Smooth muscle cell (in vitro differentiated cells): Measurements from ENCODE around the gene KIR2DL4. TPM values are rescaled to one million over a fixed set of nuclear protein-coding genes. Genes with fewer than 3 reads are reported as not detected.
"Not testable (repeated sequence)": the region's sequence is repeated elsewhere in the genome, so short reads cannot be mapped to it uniquely, and the experiment has no call there.

Experiments used
- DNase-seq: peaks from one replicate; lab custom pipeline; 2025; ENCODE audit not compliant: unreplicated experiment; lab: John Stamatoyannopoulos, UW
- H2AFZ ChIP-seq: fragments of 200-600 bp; sonication (generic); 2 replicates; pipeline ENCODE4 v1.6.0; 2016; ENCODE audit warnings: antibody characterized with exemption, low read depth, mild to moderate bottlenecking
- H3F3A ChIP-seq: fragments of 200-600 bp; sonication (generic); 2 replicates; pipeline ENCODE4 v1.6.0; 2017; ENCODE audit warnings: antibody characterized with exemption, low read depth
- H3K27ac ChIP-seq: fragments of 200-600 bp; sonication (generic); 2 replicates; pipeline ENCODE4 v1.5.1; 2016; ENCODE audit warnings: low read depth, mild to moderate bottlenecking
- H3K27me3 ChIP-seq: fragments of 200-600 bp; sonication (generic); 2 replicates; pipeline ENCODE4 v1.6.1; 2016; ENCODE audit warnings: low read depth, mild to moderate bottlenecking
- H3K36me3 ChIP-seq: fragments of 200-600 bp; sonication (generic); 2 replicates; pipeline ENCODE4 v1.5.1; 2016; ENCODE audit warnings: low read depth
- H3K4me1 ChIP-seq: fragments of 200-600 bp; sonication (generic); 2 replicates; pipeline ENCODE4 v1.5.1; 2016; ENCODE audit warnings: low read depth
- H3K4me2 ChIP-seq: fragments of 200-600 bp; sonication (generic); 2 replicates; pipeline ENCODE4 v1.6.0; 2016; ENCODE audit warnings: mild to moderate bottlenecking
- H3K4me3 ChIP-seq: fragments of 200-600 bp; sonication (generic); 2 replicates; pipeline ENCODE4 v1.5.1; 2016; ENCODE audit warnings: mild to moderate bottlenecking
- H3K79me2 ChIP-seq: fragments of 200-600 bp; sonication (generic); 2 replicates; pipeline ENCODE4 v1.6.0; 2016; ENCODE audit warnings: low read depth, mild to moderate bottlenecking
- H3K9ac ChIP-seq: fragments of 200-600 bp; sonication (generic); 2 replicates; pipeline ENCODE4 v1.6.0; 2016; ENCODE audit warnings: low read depth
- H3K9me3 ChIP-seq: fragments of 200-600 bp; sonication (generic); replicated peaks from 2 replicates; pipeline ENCODE4 v1.5.1; 2016; ENCODE audit warnings: low read depth
- H4K20me1 ChIP-seq: fragments of 200-600 bp; sonication (generic); 2 replicates; pipeline ENCODE4 v1.6.0; 2016; ENCODE audit warnings: low read depth
- WGBS: methylation state at CpG from one replicate; pipeline ENCODE4 v1.1.7; 2016; ENCODE audit warnings: low lambda C conversion rate; 5-methylcytosine and 5-hydroxymethylcytosine counted together
- polyA plus RNA-seq: library from polyadenylated mRNA; unstranded; fragments of >200 nt; fragmentation: Nextera tagmentation; extraction: Ambion mirVana; gene quantifications from 2 replicates; pipeline ENCODE4 v1.2.1, GENCODE V29; 2016
- total RNA-seq: library from RNA; depleted of rRNA; stranded (reverse); fragments of >200 nt; gene quantifications from 2 replicates; pipeline ENCODE4 v1.2.3, GENCODE V29; 2014
- TF ChIP-seq, protein P1 (sequence below): fragments of 200-600 bp; sonication (generic); IDR thresholded peaks from 2 replicates; pipeline ENCODE4 v1.5.1; 2017; ENCODE audit warnings: borderline replicate concordance, mild to moderate bottlenecking, antibody characterized with exemption; ENCODE audit not compliant: insufficient read depth, poor library complexity, severe bottlenecking

KIR2DL4 gene
- total RNA-seq (not detected in 2 replicates), polyA plus RNA-seq (not detected in 2 replicates)

DNA sequence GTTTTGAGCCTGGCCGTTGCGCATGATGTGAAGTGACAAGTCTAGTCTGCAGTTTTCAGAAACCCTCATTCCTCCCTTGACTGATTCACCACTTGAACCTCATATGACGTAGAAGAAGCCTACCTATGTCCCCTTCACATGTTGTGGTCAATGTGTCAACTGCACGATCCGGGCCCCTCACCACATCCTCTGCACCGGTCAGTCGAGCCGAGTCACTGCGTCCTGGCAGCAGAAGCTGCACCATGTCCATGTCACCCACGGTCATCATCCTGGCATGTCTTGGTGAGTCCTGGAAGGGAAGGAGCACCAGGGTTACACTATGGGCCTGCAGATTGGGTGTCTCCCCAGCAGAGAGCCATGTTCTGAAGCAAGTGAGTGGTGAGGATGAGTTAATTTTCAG is at the start of gene KIR2DL4:
TSS of gene KIR2DL4 (plus strand) at position 201 of the 400 bp plus-strand sequence. CDS start at position 243, 42 bp downstream.
- TF ChIP-seq, protein P1, sequence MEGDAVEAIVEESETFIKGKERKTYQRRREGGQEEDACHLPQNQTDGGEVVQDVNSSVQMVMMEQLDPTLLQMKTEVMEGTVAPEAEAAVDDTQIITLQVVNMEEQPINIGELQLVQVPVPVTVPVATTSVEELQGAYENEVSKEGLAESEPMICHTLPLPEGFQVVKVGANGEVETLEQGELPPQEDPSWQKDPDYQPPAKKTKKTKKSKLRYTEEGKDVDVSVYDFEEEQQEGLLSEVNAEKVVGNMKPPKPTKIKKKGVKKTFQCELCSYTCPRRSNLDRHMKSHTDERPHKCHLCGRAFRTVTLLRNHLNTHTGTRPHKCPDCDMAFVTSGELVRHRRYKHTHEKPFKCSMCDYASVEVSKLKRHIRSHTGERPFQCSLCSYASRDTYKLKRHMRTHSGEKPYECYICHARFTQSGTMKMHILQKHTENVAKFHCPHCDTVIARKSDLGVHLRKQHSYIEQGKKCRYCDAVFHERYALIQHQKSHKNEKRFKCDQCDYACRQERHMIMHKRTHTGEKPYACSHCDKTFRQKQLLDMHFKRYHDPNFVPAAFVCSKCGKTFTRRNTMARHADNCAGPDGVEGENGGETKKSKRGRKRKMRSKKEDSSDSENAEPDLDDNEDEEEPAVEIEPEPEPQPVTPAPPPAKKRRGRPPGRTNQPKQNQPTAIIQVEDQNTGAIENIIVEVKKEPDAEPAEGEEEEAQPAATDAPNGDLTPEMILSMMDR, result no peak
- Histone ChIP-seq H4K20me1 (no peaks in the 10 kb centered on the region), H3K79me2 (no peaks in the 10 kb centered on the region), H3K4me2 (no peak within 1 kb of the TSS), H3K4me3 (no peak within 1 kb of the TSS), H3K27me3 (no peaks in the 10 kb centered on the region), H3K27ac (no peak within 1 kb of the TSS), H3K9me3 (peaks cover 5% of the 10 kb centered on the region), H3K4me1 (no peaks in the 10 kb centered on the region), H3K36me3 (no peaks in the 10 kb centered on the region), H3F3A (no peaks in the 10 kb centered on the region), H2AFZ (no peak within 1 kb of the TSS), H3K9ac (no peak within 1 kb of the TSS)
- no peak for DNase-seq
- WGBS, result 88% methylated on average over 10 of the region's 10 CpGs

DNA sequence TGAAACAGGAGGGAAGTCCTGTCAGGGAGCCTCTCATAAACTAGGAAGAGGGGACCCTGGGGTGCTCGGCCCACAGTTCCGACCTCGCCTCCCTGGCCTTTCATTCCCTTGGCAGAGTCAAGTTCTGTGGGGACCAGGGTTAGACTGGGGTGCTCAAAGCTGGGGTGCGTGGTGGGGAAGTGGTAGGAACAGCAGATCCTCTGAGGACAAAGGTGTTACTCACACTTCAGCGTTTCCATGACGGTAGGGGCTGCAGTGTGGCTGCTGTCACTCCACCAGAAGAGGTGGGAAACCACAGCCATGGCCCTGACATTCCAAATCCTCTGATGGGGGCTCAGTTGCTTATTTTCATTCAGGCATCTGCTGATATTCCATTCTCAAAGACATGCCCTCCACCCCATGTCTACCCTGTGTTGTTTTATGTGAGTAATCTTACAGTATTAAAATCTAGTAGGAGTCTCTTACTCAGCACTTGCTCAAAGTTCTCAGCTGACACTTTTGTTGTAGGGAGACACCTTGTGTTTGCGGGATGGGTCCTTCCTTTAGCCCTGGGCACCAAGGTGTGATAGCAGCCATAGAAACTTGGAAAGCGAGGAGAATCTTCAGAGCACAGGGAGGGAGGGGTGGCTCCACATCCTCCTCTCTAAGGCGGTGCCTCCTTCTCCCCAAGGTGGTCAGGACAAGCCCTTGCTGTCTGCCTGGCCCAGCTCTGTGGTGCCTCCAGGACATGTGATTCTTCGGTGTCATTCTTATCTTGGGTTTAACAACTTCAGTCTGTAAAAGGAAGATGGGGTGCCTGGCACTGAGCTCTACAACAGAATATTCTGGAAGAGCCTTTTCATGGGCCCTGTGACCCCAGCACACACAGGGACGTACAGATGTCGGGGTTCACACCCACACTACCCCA is 47.0 kb upstream of the KIR2DL4 start:
- not testable (repeated sequence) for H3K4me3 ChIP-seq, H3K27me3 ChIP-seq, H3K9ac ChIP-seq, H3K79me2 ChIP-seq, H2AFZ ChIP-seq, H3K4me2 ChIP-seq, H3F3A ChIP-seq, H3K27ac ChIP-seq, H3K36me3 ChIP-seq, H3K4me1 ChIP-seq, H4K20me1 ChIP-seq, H3K9me3 ChIP-seq, DNase-seq
- WGBS, result 55% methylated on average over 11 of the region's 12 CpGs

DNA sequence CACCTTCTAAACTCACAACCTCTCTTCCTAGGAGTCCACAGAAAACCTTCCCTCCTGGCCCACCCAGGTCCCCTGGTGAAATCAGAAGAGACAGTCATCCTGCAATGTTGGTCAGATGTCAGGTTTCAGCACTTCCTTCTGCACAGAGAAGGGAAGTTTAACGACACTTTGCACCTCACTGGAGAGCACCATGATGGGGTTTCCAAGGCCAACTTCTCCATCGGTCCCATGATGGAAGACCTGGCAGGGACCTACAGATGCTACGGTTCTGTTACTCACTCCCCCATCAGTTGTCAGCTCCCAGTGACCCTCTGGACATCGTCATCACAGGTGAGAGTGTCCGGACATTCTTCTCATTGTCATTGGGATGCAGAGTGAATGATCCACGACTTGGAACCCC is 44.8 kb upstream of the KIR2DL4 start:
- not testable (repeated sequence) for DNase-seq, H4K20me1 ChIP-seq, H3K4me1 ChIP-seq, H3K4me2 ChIP-seq, H3K4me3 ChIP-seq, H3K36me3 ChIP-seq, H3K27me3 ChIP-seq, H3F3A ChIP-seq, H3K79me2 ChIP-seq, H3K27ac ChIP-seq, H2AFZ ChIP-seq, H3K9ac ChIP-seq, H3K9me3 ChIP-seq
- WGBS, result 54% methylated on average over 6 of the region's 6 CpGs

DNA sequence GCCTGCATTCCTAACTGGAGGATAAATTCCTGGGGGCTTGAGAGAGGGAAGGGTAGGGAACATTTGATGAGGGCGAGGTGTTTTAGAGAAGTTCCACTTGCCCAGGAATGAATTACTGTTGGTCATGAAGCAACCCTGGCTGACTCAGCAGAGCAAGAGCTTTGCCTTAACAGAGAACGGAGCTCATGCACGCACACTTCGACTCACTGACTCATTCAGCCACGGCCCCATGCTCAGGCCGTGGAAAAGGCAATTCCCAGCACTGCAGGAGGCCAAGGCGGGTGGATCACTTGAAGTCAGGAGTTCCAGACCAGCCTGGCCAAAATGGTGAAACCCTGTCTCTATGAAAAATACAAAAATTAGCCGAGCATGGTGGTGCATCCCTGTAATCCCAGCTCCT is 39.2 kb upstream of the KIR2DL4 start:
- not testable (repeated sequence) for H3K9ac ChIP-seq, H3K9me3 ChIP-seq, H2AFZ ChIP-seq, H3K4me1 ChIP-seq, H3K79me2 ChIP-seq, H4K20me1 ChIP-seq, H3K4me2 ChIP-seq, H3K27me3 ChIP-seq, H3K27ac ChIP-seq, H3F3A ChIP-seq, H3K36me3 ChIP-seq, DNase-seq, H3K4me3 ChIP-seq
- 61% methylated on average over 8 of the region's 8 CpGs for WGBS

DNA sequence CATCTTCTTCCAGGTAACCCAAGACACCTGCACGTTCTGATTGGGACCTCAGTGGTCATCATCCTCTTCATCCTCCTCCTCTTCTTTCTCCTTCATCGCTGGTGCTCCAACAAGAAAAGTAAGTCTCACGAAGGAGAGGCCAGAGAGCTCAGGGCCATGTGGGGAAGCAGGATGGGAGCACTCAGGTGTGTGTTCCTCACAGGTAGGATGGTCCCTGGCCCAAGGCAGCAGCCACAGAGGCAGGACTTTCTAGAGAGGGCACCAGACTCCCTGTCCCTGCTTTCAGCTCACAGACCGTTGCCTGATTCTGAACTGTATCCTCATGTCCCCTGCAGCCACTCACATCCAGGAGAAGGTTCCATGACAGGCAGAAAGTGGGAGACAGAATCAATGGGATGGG is 36.9 kb upstream of the KIR2DL4 start:
- H3K4me2 ChIP-seq, DNase-seq, H3K79me2 ChIP-seq, H4K20me1 ChIP-seq, H3K9me3 ChIP-seq, H3K27ac ChIP-seq, H3K36me3 ChIP-seq, H3K4me1 ChIP-seq, H3K27me3 ChIP-seq, H2AFZ ChIP-seq, H3K4me3 ChIP-seq, H3K9ac ChIP-seq, H3F3A ChIP-seq: not testable (repeated sequence)
- WGBS, result 58% methylated on average over 4 of the region's 4 CpGs

DNA sequence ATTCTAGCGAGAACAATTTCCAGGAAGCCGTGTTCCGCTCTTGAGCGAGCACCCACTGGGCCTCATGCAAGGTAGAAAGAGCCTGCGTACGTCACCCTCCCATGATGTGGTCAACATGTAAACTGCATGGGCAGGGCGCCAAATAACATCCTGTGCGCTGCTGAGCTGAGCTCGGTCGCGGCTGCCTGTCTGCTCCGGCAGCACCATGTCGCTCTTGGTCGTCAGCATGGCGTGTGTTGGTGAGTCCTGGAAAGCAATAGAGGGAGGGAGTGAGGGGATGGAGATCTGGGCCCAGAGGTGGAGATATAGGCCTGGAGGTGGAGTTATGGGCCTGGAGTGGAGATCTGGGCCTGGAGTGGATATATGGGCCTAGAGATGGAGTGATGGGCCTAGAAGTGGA is 33.8 kb upstream of the KIR2DL4 start, which contains the start of gene KIR2DL1:
TSS of gene KIR2DL1 (plus strand) at position 148 of the 400 bp plus-strand sequence. CDS start at position 206, 58 bp downstream.
- 87% methylated on average over 15 of the region's 15 CpGs for WGBS
- not testable (repeated sequence) for H3K36me3 ChIP-seq, H3K4me2 ChIP-seq, H3K27ac ChIP-seq, H3K9ac ChIP-seq, H3F3A ChIP-seq, H2AFZ ChIP-seq, H3K27me3 ChIP-seq, H3K4me1 ChIP-seq, H4K20me1 ChIP-seq, H3K4me3 ChIP-seq, H3K79me2 ChIP-seq, DNase-seq
- peaks cover 14% of the 10 kb centered on the region for H3K9me3 ChIP-seq

DNA sequence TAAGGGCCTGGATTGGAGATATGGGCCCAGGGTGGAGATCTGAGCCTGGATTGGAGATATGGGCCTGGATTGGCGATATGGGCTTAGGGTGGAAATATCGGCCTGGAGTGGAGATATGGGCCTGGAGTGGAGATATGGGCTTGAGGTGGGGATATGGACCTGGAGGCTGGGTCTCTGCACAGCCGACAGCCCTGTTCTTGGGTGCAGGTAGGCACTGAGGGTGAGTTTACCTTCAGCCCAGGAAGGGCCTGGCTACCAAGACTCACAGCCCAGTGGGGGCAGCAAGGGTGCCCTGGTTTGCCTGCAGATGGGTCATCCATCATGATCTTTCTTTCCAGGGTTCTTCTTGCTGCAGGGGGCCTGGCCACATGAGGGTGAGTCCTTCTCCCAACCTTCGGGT is 32.9 kb upstream of the KIR2DL4 start:
- H3K9me3 ChIP-seq, result peaks cover 14% of the 10 kb centered on the region
- H3K79me2 ChIP-seq, H3K4me2 ChIP-seq, H3F3A ChIP-seq, DNase-seq, H3K36me3 ChIP-seq, H4K20me1 ChIP-seq, H2AFZ ChIP-seq, H3K4me3 ChIP-seq, H3K9ac ChIP-seq, H3K27ac ChIP-seq, H3K4me1 ChIP-seq, H3K27me3 ChIP-seq: not testable (repeated sequence)
- 76% methylated on average over 4 of the region's 4 CpGs for WGBS
